H1 (cell line): ENCODE results near the gene HGFAC. TPM values are rescaled to one million over a fixed set of nuclear protein-coding genes. Genes with fewer than 3 reads are reported as not detected.

Source experiments
- KDM5A ChIP-seq: fragments of 200-600 bp; IDR thresholded peaks from 2 replicates; pipeline ENCODE4 v1.7.1; 2012; ENCODE audit warnings: mild to moderate bottlenecking, low read length, inconsistent platforms, mixed read lengths
- POLR2AphosphoS5 ChIP-seq: IDR thresholded peaks from 2 replicates; pipeline ENCODE4 v1.6.1; 2011; ENCODE audit warnings: low read depth, low read length
- TAF7 ChIP-seq: optimal IDR thresholded peaks from 2 replicates; pipeline ENCODE3; 2011; ENCODE audit warnings: low read depth, mild to moderate bottlenecking, inconsistent platforms, low read length, moderate library complexity, borderline replicate concordance
- polyA plus RNA-seq, 7 experiments: library from polyadenylated mRNA; depleted of rRNA in 3 of 7; stranded (reverse) in 5 of 7; unstranded in 2 of 7; fragments of >200 nt in 5 of 7; fragments of 200-250 nt in 2 of 7; gene quantifications; 1 replicate in 5 of 7; 2 replicates in 1 of 7; 4 replicates in 1 of 7; pipeline versions ENCODE4 v1.2.1 to v1.2.3, GENCODE V29; 2011 to 2013; ENCODE audit warnings: missing spikeins in 2 of 7, mixed read lengths in 2 of 7
- total RNA-seq: library from RNA; stranded (reverse); fragmentation: NEBNext Ultra II Directional; extraction: Animal tissue kit (Norgen Biotek cat#: 25700); gene quantifications from 2 replicates; pipeline ENCODE4 v1.2.1, GENCODE V29; 2021

The HGFAC gene
- total and polyA plus RNA-seq, 2 of the 8 experiments (the other 6 are each of a cell fraction or from before 2014, with no cell fraction given) = 0.14 to 0.15 TPM

GRCh38 chr4:3495204-3495975 lies 53.6 kb downstream of the HGFAC start (continued):
- TF ChIP-seq KDM5A (no peak), TAF7 (no peak), POLR2AphosphoS5 (no peak)
